Testis (tissue), 3 donors: ENCODE data around the gene RAB25. TPM values are rescaled to one million over a fixed set of nuclear protein-coding genes. Genes with fewer than 3 reads are reported as not detected.
"Not testable (repeated sequence)": the region's sequence is repeated elsewhere in the genome, so short reads cannot be mapped to it uniquely, and the experiment has no call there.

Source experiments
- DNase-seq: peaks from one replicate; pipeline ENCODE4 v3.0.0-alpha.2; 2019
- H3K27ac ChIP-seq, 2 donors: fragments of 200-600 bp; sonication (generic); one replicate each; pipeline ENCODE4 v1.5.1; 2019
- H3K27me3 ChIP-seq: fragments of 200-600 bp; sonication (generic); one replicate; pipeline ENCODE4 v1.5.1; 2019
- H3K36me3 ChIP-seq: fragments of 200-600 bp; sonication (generic); one replicate; pipeline ENCODE4 v1.5.1; 2017; ENCODE audit warnings: low read depth; ENCODE audit errors: missing control alignments
- H3K4me1 ChIP-seq: fragments of 200-600 bp; sonication (generic); one replicate; pipeline ENCODE4 v1.5.1; 2019
- H3K4me3 ChIP-seq, 2 donors: fragments of 200-600 bp; sonication (generic); one replicate each; pipeline ENCODE4 v1.5.1; 2017 to 2019
- H3K9me3 ChIP-seq: fragments of 200-600 bp; sonication (generic); one replicate; pipeline ENCODE4 v1.5.1; 2017
- CTCF ChIP-seq, 3 experiments: fragments of 450-650 bp in 2 of 3; fragments of 200-600 bp in 1 of 3; sonication (generic) in 1 of 3; IDR thresholded peaks; one replicate each; pipeline ENCODE4 v1.5.1; 2016 to 2019; ENCODE audit warnings: antibody characterized with exemption in 3 of 3, mild to moderate bottlenecking in 2 of 3, moderate library complexity in 1 of 3
- POLR2A ChIP-seq: fragments of 450-650 bp; IDR thresholded peaks from one replicate; pipeline ENCODE4 v1.6.1; 2017; ENCODE audit warnings: antibody characterized with exemption, mild to moderate bottlenecking, moderate library complexity
- WGBS, 2 donors: methylation state at CpG; one replicate each; pipeline ENCODE4 v1.1.5; 2018; 5-methylcytosine and 5-hydroxymethylcytosine counted together
- intact Hi-C: fragments of 100-400 bp; cut with DNase I; formaldehyde crosslinking; loops from one replicate; pipeline ENCODE4 v1.15.1; 2023; ENCODE audit warnings: low total_unique reads
- polyA plus RNA-seq: library from polyadenylated mRNA; stranded (reverse); fragments of 350-450 nt; fragmentation: Illumina TruSeq; extraction: RNeasy Lipid Tissue Mini Kit (QIAGEN cat#74804); gene quantifications from one replicate; pipeline ENCODE4 v1.2.3, GENCODE V29; 2014; ENCODE audit warnings: low read depth, low replicate concordance; ENCODE audit not compliant: insufficient read depth
- total RNA-seq, 2 donors: library from RNA; depleted of rRNA; stranded (reverse); fragments of >200 nt; gene quantifications; one replicate each; pipeline ENCODE4 v1.2.3, GENCODE V29; 2016

Gene RAB25
- total and polyA plus RNA-seq, 3 donors from 2014 or later = 1.2 to 2.1 (median 2.0) TPM

GRCh38 chr1:156114101-156114918 is 53.4 kb downstream of the RAB25 start, which contains the start of gene LMNA:
LMNA (plus strand) TSS chr1:156114711; CDS start chr1:156114919, 208 bp downstream.
- TF ChIP-seq POLR2A (peak; percentile 70), CTCF (IDR thresholded peaks at IDR 0.05) (no peak)
- DNase-seq = peak; percentile 95
- Histone ChIP-seq H3K4me3 (peak within 1 kb of the TSS; percentile 89 to 96), H3K36me3 (no peaks in the 10 kb centered on the region), H3K9me3 (no peaks in the 10 kb centered on the region), H3K4me1 (peaks cover 48% of the 10 kb centered on the region), H3K27me3 (no peaks in the 10 kb centered on the region), H3K27ac (peak within 1 kb of the TSS; percentile 96 to 98)
- 3 to 5% methylated on average over 3 to 27 of the region's 37 CpGs for WGBS, 2 donors
- intact Hi-C loops = no loop called here

- Histone ChIP-seq H3K36me3 (no peaks in the 10 kb centered on the region), H3K9me3 (no peaks in the 10 kb centered on the region), H3K27me3 (no peaks in the 10 kb centered on the region), H3K4me1 (peaks cover 55% of the 10 kb centered on the region), H3K27ac (peak overlapping the region; percentile 96 to 98), H3K4me3 (peak overlapping the region; percentile 89 to 96)
- TF ChIP-seq CTCF (IDR thresholded peaks at IDR 0.05) = no peak
- no peak for TF ChIP-seq POLR2A
- DNase-seq = no peak
- intact Hi-C loops = no loop called here
- 0% methylated on average over 19 to 46 of the region's 49 CpGs for WGBS, 2 donors
Measured at GRCh38 chr1:156114919-156115513, 54.1 kb downstream of the RAB25 start.

GRCh38 chr1:156115514-156116374 is 54.8 kb downstream of the RAB25 start:
- no peak for TF ChIP-seq POLR2A
- TF ChIP-seq CTCF (IDR thresholded peaks at IDR 0.05) = no peak
- 2 to 5% methylated on average over 11 to 19 of the region's 19 CpGs for WGBS, 2 donors
- H3K36me3 ChIP-seq = no peaks in the 10 kb centered on the region
- H3K4me3 ChIP-seq = peak overlapping the region; percentile 89 to 96
- peak; percentile 79 for DNase-seq
- no peaks in the 10 kb centered on the region for H3K9me3 ChIP-seq
- peak overlapping the region; percentile 96 to 98 for H3K27ac ChIP-seq
- intact Hi-C loops = no loop called here
- H3K4me1 ChIP-seq = peaks cover 62% of the 10 kb centered on the region
- H3K27me3 ChIP-seq = no peaks in the 10 kb centered on the region

- WGBS, 2 donors = 57 to 70% methylated on average over 5 of the region's 5 CpGs
- H3K27me3 ChIP-seq, intact Hi-C loops, DNase-seq, H3K36me3 ChIP-seq, H3K9me3 ChIP-seq: not testable (repeated sequence)
- Histone ChIP-seq H3K4me1 (peaks cover 72% of the 10 kb centered on the region), H3K27ac (peak overlapping the region; percentile 96 to 98), H3K4me3 (peak overlapping the region; percentile 89 to 96)
Measured at GRCh38 chr1:156116731-156117130, 55.8 kb downstream of the RAB25 start.
